GM19099 (cell line): Measurements from ENCODE around the gene APBA2.

Experiments
- POLR2A ChIP-seq: IDR thresholded peaks from 3 replicates; pipeline ENCODE4 v1.6.1; 2011; ENCODE audit warnings: low read depth; ENCODE audit not compliant: insufficient read length; ENCODE audit errors: extremely low read depth

Gene APBA2

DNA sequence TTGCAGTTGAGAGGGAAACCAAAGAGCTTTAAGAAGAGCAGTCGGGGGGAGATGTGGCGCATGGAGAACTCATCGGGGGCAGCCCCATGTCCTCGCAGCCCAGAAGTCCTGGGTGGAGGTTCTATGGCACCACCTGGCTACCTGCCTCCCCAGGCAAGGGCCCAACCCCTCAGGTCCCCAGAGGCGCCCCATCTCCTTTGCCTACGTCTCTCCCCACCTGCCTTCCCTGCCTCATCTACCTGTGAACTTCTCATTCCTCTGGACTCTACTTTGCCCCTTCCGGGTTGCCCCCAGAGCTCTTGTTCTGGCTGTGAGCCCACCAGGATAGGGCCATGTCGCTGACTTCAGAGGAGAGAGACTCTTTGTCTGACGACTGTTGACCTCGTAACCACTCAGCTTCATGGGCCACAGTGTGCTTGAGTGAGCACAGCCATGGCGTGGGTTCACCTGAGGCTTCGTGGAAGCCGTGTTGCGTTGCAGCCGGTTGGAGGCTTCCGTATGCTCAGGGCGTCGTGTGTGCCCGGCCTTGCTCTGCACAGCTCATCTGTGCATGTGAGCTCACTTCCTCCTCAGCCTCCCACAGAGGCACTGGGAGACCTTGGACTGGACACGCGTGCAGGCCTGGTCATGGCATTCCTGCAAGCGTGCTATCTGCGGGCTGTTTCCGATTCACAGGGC, 13.4 kb downstream of the APBA2 start:
- TF ChIP-seq POLR2A = no peak

DNA sequence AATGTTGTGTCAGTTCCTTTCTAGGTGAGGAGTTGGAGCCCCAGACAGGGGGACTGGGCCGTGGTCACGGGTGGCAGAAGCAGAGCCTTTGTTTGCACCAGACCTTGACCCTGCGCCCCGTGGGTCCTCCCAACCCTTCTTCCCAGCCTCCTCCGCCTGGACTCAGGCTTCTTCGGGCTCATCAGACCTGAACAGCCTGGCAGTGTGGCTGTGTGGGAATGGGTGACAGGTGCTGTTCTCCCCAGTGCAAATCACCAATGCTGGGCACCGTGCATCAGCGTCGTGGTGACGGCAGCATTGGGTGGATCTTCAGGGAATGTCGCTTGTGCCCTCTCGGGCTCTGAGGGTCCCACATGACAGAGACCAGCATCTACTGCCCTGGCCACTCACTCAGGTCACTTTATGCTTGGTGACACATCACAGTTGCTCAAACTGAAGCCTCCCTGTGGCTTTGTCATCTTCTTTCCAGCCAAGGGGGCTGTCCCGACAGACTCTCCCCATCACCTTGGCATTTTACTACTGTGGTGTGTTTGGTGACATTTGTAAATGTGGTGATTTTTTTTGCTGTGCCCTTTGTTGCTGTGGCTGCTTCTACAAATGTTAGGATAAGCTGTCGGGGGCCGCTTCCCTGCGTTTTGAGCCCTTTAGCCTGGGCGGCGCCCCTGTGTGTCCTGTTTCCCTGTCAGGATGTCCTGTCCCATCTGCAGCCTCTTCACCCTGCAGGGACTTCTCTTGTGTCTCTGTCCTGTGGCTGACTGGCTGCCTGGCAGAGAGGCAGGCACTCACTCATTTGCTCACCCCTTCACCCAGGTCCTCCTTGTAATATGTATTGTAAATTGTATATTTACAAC, 14.5 kb downstream of the APBA2 start:
- no peak for TF ChIP-seq POLR2A

DNA sequence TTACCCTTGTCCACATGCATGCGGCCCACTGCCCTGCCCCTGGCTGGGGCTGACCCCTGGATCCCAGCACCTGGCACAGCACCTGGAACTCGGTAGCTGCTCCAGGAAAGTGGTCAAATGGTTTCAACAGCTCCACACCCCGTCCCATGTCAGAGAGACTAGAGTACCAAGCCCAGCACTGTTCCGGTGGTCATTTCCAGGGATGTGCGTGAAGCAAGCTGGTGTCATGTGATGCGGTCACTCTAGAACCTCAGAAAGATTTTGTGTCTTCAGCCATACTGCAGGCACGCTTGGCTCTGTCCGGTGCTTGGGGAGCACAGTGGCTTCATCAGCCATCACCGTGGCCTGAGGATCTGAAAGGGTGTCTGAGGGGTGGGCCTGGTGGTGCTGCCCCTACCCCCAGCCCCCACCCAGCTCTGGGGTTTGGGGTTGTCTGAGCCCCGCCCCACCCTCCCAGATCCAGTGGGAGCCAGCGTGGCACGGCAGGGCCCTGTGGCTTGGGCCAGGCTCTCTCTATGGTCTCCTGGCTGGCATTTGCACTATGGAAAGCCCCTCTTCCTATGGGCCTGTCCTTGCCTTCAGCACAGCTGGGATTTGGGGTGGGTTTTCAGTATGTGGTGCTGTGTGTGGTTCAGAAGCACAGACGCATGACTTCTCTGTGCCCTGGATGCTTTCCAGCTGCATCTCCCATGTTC, 15.3 kb downstream of the APBA2 start:
- no peak for TF ChIP-seq POLR2A

DNA sequence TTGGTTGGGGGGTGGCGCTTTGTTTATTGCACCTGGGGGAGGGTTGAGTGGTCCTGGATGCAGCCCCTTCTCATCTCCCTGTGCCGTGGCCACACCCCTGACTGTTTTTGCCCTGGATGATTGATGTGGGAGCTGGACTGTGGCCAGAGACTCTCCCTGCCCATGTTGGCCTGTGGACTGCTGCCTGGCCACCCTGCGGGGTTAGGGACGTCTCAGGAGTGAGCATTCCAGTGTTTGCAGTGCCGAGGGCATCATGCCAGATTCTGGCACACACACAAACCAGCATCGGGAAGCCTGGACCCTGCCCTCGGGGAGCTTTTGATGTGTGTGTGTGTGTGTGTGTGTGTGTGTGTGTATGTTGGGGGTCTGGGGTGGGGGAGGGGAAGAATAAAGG, 15.8 kb downstream of the APBA2 start:
- no peak for TF ChIP-seq POLR2A

DNA sequence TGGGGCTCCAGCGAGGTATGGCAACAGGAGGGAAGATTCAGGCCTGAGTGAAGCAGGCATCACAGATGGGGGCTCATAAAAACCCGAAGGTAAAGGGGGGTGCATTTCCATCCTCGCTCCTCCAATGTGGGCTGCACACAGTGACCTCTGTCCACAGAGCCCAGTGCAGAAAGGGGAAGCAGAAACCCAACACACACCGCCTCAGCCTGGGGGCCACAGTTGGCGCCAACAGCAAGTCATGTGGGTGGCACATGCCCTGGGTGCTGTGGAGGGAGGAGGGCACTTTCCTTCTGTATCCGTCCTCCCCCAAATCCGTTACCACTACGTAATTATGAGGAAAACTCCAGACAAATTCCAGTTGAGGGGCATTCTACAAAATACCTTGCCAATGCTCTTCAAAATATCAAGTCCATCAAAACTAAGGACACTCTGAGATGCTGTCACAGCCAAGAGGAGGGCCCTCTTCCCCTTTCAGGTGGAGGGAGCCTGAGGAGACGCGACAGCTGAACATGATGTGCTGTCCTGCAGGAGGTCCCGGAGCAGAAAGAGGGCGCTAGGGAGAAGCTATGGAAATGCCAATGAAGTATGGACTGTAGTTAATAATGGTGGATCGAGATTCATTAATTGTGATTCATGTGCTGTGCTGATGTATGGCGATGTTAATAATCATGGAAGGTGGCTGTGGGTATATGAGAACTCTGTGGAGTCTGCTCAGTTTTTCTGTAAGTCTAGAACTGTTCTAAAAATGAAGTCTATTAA, 16.4 kb downstream of the APBA2 start:
- TF ChIP-seq POLR2A = no peak

DNA sequence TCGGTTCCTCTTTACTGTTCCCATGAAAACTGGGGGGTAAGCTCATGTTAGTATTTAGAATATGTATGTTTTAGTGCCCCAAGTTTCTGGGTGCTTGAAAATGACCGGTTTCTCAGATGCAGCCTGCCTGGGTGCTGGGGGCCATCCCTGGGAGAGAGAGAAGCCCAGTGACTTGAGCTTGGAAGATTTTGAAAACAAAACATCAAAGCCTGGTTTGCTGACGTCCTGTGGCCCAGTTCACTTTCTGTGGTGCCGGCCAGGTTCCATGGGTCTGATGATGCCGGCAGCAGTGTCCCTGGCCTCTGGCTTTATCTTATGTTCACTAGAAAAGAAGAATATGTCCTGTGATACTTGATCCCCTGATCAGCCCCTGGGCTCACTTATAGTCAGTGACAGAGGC, 17.1 kb downstream of the APBA2 start:
- no peak for TF ChIP-seq POLR2A

DNA sequence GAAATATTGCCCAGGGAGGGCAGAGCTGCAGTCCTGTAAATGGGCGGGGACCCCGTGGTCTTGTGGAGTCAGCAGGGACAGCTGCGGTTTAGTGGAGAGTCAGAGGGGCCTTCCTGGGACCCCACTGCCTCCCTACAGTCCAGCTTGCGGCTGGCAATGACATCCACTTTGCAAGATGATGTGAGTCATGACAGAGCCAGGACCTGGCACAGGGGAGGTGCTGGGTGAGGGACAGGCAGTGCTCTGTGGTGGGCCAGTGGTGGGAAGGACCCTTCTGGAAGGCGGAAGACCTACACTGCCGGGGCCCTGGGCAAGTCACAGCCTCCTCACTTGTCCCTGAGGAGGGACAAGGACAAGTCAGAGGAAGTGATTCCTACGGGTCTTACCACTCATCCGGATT, 17.8 kb downstream of the APBA2 start:
- TF ChIP-seq POLR2A = no peak

DNA sequence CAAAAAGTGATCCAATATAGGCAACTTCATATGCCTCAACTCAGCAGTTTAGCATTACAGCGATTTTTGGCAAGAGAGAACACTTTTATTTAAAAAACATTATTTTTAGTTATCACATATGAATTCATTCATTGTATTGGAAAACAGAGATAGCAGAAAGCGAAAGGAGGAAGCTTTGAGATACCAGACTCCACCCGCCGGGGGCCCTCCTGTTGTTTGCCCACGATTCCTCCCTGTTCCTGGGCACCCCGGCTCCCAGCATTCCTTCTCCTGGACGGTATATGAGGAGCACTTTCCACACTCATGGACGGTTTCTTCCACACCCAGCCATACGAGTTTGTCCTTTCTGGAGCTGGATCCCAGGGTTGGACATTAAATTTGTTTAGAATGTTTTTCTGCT, 18.2 kb downstream of the APBA2 start:
- no peak for TF ChIP-seq POLR2A

DNA sequence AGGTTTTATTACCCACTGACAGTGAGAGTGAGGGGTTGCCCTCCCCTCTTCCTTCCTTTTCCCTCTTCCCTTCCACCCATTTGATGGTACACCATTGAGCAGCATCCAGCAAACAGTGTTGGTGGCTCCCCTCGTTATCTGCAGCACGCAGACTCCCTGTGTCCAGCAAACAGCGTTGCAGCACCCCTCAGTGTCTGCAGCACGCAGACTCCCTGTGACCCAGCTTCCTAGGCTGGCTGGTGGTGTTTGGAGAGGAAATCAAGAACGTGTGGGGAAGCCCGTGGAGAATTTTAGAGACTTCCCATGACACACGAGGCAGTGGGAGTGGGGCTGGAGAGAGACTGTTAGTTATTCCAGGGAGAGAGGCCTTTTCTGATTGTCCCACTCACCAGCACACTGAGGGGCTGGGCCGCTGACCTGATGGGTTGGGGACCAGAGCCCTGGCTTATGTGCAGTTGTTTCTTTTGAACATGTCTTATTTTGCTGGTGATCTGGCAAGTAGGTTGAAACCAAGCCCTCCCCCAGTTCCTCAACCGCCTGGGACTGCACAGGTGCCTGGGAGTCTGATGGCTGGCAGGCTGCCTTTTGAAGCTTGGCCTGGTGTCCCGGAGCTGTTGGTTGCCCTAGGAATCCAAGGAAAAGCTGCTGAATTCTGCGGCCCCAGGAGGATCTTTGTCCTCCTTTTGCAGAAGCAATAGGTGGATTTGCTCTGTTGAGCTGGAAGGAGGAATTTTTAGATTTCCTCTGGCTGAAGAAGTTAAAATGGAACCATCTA, 19.0 kb downstream of the APBA2 start:
- no peak for TF ChIP-seq POLR2A

DNA sequence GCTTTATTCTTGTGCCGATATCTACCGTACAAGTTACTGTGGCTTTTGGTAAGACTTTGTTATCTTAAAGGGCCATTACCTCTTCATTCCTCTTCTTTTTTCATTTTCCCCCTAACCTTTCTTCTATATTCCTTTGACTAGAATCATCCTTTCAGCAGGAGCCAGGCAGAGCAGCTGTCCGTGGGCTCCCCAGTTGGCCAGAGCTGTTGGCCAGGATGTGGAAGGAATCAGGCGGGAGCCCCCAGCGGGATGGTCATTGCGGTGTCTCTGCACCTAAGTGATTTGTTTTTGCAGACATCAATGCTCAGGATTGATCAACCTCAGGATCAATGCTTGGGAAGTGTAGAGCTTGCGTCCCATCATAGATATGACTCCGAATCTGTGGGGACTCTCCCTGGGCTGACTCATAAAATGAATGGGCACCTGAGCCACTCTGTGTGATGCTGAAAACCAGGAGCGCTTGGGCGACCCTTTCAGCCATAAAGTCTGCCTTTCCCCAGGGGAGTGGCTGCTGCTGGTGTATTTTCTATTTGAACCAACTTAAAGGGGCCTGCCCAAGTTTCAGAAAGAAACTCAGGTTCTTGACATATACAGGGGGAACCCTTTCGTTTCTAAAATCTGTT, 21.7 kb downstream of the APBA2 start:
- no peak for TF ChIP-seq POLR2A

DNA sequence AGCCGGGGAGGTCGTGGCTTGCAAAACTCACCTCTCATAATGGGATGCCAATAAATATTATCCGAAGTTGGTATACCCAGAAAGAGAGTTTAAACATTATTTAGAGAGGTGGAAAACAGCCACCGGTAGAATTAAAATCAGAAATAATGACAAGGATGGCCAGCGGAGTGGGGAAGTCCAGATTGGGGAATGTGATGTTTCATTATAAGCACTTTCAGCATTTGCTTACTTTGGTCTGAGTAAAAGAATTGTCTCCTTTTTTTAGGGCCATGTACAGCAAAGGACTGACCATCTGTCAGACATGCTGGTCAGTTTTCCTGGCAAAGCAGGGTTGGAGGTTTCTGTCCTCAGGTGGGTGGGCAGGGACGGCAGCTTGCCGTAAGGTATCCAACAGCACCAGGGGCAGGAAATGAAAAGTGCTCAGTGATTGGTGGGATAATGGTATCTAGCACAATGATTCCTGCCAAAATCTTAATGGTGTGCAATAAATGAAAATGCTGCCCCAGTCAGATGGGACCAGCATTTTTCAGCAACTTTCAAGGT, 24.3 kb downstream of the APBA2 start:
- TF ChIP-seq POLR2A = no peak

DNA sequence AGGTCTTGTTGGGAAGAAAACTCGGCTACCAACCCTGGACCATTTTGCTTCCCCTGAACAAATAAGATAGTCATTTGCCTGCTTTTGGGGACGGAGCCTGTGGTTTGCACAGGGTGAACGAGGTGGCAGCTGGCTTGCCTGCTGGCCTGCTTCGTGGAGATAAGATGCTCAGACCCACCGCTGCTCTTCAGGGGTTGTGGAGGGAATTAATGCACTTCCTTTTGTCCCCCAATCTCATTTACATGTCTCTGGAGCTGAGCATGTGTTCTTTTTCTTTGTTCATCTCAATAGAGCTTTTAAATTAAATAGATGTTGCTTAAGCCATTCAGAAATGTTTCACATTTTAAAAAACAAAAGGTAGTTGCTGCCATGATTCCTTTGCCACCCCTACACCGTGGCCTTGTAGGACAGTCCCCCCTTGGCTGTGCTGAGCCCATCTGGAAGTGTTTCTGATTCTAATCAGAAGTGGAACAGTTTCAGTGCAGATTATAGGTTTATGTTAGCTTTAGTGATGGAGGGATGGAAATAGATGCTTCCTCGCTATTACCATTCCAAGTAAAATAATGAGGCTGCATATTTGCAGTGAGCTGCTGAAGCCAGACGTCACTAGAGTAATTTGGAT, 25.6 kb downstream of the APBA2 start:
- no peak for TF ChIP-seq POLR2A

DNA sequence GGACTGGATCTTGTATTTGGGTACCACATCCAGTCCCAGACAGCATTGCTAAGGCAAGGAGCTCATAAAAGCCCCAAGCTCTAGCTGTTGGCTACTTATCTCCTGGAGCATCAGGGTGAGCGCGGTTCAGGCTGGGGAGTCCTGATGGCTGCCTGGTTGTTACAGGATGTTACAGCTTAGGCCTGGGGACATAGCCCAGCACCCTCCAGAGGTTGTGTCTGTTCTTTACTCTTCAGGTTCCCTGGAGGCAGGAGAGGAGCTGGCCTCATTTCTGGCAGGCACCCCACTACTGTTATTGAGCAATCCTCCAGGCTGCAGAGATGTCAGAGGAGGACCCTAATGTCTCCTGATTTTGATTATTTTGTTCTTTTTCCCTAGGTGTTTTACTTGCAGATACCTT, 26.6 kb downstream of the APBA2 start:
- TF ChIP-seq POLR2A = no peak
